Uterus (tissue), 4 donors: ENCODE data around the gene ABLIM2. TPM values are rescaled to one million over a fixed set of nuclear protein-coding genes. Genes with fewer than 3 reads are reported as not detected.

Experiments used
- DNase-seq, 2 donors: peaks; one replicate each; pipeline ENCODE4 v3.0.0-alpha.2; 2019 to 2020
- H3K27ac ChIP-seq, 2 donors: fragments of 200-600 bp; sonication (generic); 1 replicate in 1 of 2; 2 replicates in 1 of 2; pipeline ENCODE4 v1.5.1; 2016 to 2018
- H3K27me3 ChIP-seq, 2 donors: fragments of 200-600 bp; sonication (generic); one replicate each; pipeline ENCODE4 v1.5.1; 2018 to 2019; ENCODE audit warnings: control low read depth in 1 of 2
- H3K36me3 ChIP-seq, 2 donors: fragments of 200-600 bp; sonication (generic); one replicate each; pipeline ENCODE4 v1.5.1; 2019; ENCODE audit warnings: control low read depth in 1 of 2
- H3K4me1 ChIP-seq, 2 donors: fragments of 200-600 bp; sonication (generic); one replicate each; pipeline ENCODE4 v1.5.1; 2018 to 2019; ENCODE audit warnings: control low read depth in 1 of 2
- H3K4me3 ChIP-seq, 2 donors: fragments of 200-600 bp; sonication (generic); 1 replicate in 1 of 2; 2 replicates in 1 of 2; pipeline ENCODE4 v1.5.1; 2018 to 2019; ENCODE audit warnings: mild to moderate bottlenecking in 1 of 2
- H3K9me3 ChIP-seq, 2 donors: fragments of 200-600 bp; sonication (generic); one replicate each; pipeline ENCODE4 v1.5.1; 2019; ENCODE audit warnings: control low read depth in 1 of 2
- CTCF ChIP-seq, 4 experiments: fragments of 200-600 bp in 2 of 4; fragments of 450-650 bp in 2 of 4; sonication (generic) in 2 of 4; IDR thresholded peaks; one replicate each; pipeline ENCODE4 v1.5.1; 2016 to 2019; ENCODE audit warnings: antibody characterized with exemption in 4 of 4, mild to moderate bottlenecking in 2 of 4, moderate library complexity in 1 of 4
- POLR2A ChIP-seq, 2 donors: fragments of 450-650 bp; IDR thresholded peaks; one replicate each; pipeline ENCODE4 v1.6.1; 2016; ENCODE audit warnings: antibody characterized with exemption in 2 of 2, mild to moderate bottlenecking in 1 of 2, moderate library complexity in 1 of 2
- intact Hi-C: fragments of 100-400 bp; cut with DNase I; formaldehyde crosslinking; loops from one replicate; pipeline ENCODE4 v1.15.1; 2023; ENCODE audit warnings: low total_unique reads
- total RNA-seq, 4 donors: library from RNA; depleted of rRNA in 3 of 4; stranded (reverse); fragments of >200 nt in 3 of 4; gene quantifications; one replicate each; pipeline versions ENCODE4 v1.1.0 to v1.2.4, GENCODE V29; 2014 to 2023
- donor health status: DM: yes; HTN: yes; CAD: no.

ABLIM2 gene
- total RNA-seq, 4 donors from 2014 or later = 0.77 to 6.0 (median 1.5) TPM

DNA sequence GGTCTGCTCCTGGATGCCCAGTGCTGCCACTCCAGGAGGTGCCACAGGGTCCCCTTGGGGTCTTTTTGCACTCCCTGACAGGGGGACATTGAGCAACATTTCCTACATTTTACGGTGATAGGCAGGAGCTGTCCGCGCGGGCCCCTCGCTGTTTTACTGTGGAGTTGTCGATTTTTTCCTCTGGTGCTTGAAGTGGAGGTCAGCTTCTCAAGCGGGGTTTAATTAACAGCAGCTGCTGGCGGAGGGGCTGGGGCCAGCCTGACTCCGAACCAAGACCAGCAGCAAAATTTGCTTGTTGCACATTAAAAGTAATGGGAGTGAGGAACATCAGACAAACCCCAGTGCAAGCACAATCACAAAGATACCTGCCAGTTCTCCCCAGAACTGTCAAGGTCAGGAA, 27.3 kb upstream of the ABLIM2 start:
- Histone ChIP-seq H3K4me3 (no peak overlapping the region), H3K9me3 (no peaks in the 10 kb centered on the region), H3K27ac (no peak overlapping the region), H3K4me1 (no peaks in the 10 kb centered on the region), H3K36me3 (no peaks in the 10 kb centered on the region), H3K27me3 (no peaks in the 10 kb centered on the region)
- DNase-seq = no peak
- intact Hi-C loops = no loop called here
- no peak for TF ChIP-seq CTCF (IDR thresholded peaks at IDR 0.05)
- TF ChIP-seq POLR2A (IDR thresholded peaks at IDR 0.05) = no peak

DNA sequence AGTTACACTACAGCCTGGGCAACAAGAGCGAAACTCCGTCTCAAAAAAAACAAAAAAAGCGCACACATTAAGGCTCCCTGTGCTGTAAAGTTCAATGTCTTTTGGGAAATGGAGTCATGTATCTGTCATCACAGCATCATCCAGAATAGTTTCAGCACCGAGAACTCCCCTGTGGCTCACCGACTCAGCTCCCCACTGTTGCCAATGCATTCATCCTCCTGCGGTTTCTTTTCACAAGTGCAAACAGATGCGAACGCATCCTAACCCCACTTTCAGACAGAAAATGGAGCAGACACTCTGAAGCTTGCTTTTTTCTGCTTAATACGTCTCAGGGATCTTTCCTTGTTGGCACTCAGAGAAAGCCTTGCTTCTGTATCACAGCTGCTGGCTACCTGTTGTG, 26.7 kb upstream of the ABLIM2 start:
- DNase-seq = no peak
- Histone ChIP-seq H3K36me3 (no peaks in the 10 kb centered on the region), H3K27me3 (no peaks in the 10 kb centered on the region), H3K9me3 (no peaks in the 10 kb centered on the region), H3K4me1 (no peaks in the 10 kb centered on the region), H3K27ac (no peak overlapping the region), H3K4me3 (no peak overlapping the region)
- TF ChIP-seq POLR2A (IDR thresholded peaks at IDR 0.05) (no peak), CTCF (IDR thresholded peaks at IDR 0.05) (no peak)
- intact Hi-C loops = no loop called here

- H3K27ac ChIP-seq = no peak overlapping the region
- H3K4me3 ChIP-seq = no peak overlapping the region
- TF ChIP-seq CTCF (IDR thresholded peaks at IDR 0.05) (no peak), POLR2A (IDR thresholded peaks at IDR 0.05) (no peak)
- H3K27me3 ChIP-seq = no peaks in the 10 kb centered on the region
- H3K4me1 ChIP-seq = no peaks in the 10 kb centered on the region
- no peaks in the 10 kb centered on the region for H3K9me3 ChIP-seq
- intact Hi-C loops = no loop called here
- no peak for DNase-seq
- no peaks in the 10 kb centered on the region for H3K36me3 ChIP-seq
Observed at GRCh38 chr4:8184061-8184460, 25.4 kb upstream of the ABLIM2 start.

GRCh38 chr4:8182858-8183725, 24.5 kb upstream of the ABLIM2 start:
- H3K4me3 ChIP-seq = no peak overlapping the region
- H3K9me3 ChIP-seq = no peaks in the 10 kb centered on the region
- H3K27ac ChIP-seq = peak overlapping the region in 1 of 2 donors; percentile 5
- H3K27me3 ChIP-seq = no peaks in the 10 kb centered on the region
- intact Hi-C loops = no loop called here
- TF ChIP-seq POLR2A (IDR thresholded peaks at IDR 0.05) (no peak), CTCF (IDR thresholded peaks at IDR 0.05) (no peak)
- no peaks in the 10 kb centered on the region for H3K4me1 ChIP-seq
- H3K36me3 ChIP-seq = no peaks in the 10 kb centered on the region
- DNase-seq = peak; percentile 72 to 78

DNA sequence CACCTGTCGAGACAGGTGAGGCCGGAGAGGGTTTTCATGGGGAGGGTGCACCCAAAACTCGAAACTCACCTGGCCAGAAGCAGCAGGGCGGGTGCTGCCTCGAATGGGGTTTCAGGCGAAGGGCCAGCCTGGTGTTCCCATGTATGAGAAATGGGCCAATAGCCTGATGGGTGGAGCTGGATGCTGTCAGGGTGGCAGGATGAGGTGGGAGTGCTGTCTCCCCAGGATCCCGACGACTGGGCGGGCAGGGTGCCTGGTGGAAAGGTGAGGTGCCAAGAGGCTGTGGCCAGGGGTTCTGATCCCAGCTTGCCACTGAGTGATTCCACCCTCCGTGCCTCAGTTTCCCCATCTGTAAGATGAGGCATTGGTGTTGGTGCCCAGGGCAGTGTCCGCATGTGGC, 23.7 kb upstream of the ABLIM2 start:
- H3K27ac ChIP-seq = no peak overlapping the region
- H3K36me3 ChIP-seq = no peaks in the 10 kb centered on the region
- H3K4me1 ChIP-seq = no peaks in the 10 kb centered on the region
- H3K4me3 ChIP-seq = no peak overlapping the region
- TF ChIP-seq CTCF (IDR thresholded peaks at IDR 0.05) = no peak
- TF ChIP-seq POLR2A (IDR thresholded peaks at IDR 0.05) = no peak
- H3K9me3 ChIP-seq = no peaks in the 10 kb centered on the region
- intact Hi-C loops = no loop called here
- no peak for DNase-seq
- no peaks in the 10 kb centered on the region for H3K27me3 ChIP-seq
